ENCODE measurements around the gene TDRD9.

DNA sequence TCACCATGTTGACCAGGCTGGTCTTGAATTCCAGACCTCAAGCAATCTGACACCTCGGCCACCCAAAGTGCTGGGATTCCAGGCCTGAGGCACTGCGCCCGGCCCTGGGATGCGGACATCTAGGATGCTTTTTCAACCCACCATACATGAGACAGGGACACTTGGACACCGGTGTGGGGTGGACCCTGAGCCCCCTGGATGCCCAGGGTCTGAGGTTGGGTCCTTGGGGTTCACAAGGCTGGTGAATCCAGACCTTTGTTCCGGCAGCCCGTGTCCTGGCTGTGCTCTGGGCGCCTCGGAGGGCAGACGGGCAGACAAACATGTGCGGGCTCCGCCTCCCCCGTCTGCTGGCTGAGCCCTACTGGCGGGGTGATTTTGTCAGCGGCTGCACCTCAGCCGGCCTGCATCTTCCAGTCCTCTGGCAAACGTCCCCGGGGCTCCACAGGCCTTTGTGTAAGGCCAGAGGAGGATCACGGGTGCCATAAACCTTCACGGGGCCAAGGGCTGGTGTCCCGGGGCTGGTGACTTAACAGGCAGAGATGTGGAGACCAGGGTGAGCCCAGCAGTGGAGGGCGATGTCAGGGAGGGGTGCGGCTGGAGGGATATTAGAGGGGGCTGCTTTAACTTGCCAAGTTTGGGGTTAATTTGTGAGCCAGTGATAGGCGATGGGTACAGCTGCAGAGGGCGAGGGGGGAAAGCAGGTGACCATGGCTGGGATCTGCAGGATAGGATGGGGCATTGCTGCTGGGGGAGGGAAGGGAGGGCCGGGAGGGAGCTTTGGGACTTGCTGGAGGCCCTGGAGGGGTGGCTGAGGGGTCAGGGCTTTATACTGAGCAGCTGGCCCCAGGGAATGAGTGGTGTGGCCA lies 163.0 kb downstream of the TDRD9 start:
- TF ChIP-seq, protein P1, sequence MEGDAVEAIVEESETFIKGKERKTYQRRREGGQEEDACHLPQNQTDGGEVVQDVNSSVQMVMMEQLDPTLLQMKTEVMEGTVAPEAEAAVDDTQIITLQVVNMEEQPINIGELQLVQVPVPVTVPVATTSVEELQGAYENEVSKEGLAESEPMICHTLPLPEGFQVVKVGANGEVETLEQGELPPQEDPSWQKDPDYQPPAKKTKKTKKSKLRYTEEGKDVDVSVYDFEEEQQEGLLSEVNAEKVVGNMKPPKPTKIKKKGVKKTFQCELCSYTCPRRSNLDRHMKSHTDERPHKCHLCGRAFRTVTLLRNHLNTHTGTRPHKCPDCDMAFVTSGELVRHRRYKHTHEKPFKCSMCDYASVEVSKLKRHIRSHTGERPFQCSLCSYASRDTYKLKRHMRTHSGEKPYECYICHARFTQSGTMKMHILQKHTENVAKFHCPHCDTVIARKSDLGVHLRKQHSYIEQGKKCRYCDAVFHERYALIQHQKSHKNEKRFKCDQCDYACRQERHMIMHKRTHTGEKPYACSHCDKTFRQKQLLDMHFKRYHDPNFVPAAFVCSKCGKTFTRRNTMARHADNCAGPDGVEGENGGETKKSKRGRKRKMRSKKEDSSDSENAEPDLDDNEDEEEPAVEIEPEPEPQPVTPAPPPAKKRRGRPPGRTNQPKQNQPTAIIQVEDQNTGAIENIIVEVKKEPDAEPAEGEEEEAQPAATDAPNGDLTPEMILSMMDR (IDR thresholded peaks at IDR 0.05; ENCODE audit: low read depth, low read length), result no peak
- TF ChIP-seq, protein P2, sequence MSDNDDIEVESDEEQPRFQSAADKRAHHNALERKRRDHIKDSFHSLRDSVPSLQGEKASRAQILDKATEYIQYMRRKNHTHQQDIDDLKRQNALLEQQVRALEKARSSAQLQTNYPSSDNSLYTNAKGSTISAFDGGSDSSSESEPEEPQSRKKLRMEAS (IDR thresholded peaks at IDR 0.05; ENCODE audit: low read depth, low read length), result no peak
- no peak for TF ChIP-seq POLR2A (IDR thresholded peaks at IDR 0.05; ENCODE audit: extremely low read depth, insufficient read length)
